HepG2 (cell line): ENCODE data around the gene PLVAP. TPM values are rescaled to one million over a fixed set of nuclear protein-coding genes. Genes with fewer than 3 reads are reported as not detected.

ENCODE experiments used
- ATAC-seq: fragments of 200-7000 bp; cut with Tn5 transposase; 3 replicates; pipeline ENCODE4 v1.9.1; 2020; ENCODE audit warnings: mild to moderate bottlenecking, moderate library complexity
- BruUV-seq: library from RNA; stranded (reverse); fragments of 400-500 nt; replicated peaks from 2 replicates; lab custom pipeline; 2021; lab: Mats Ljungman, UMichigan
- CTCF ChIA-PET: fragments of 300-600 bp; formaldehyde crosslinking; extraction: SDS; loops from one replicate; lab custom pipeline; 2021; ENCODE audit warnings: low total read pairs, inconsistent platforms, low intra/inter-chr PET ratio; lab: Yijun Ruan, JAX
- POLR2A ChIA-PET: fragments of 350-600 bp; sonication (Branson Sonifier 250); formaldehyde crosslinking; loops from one replicate; lab custom pipeline; 2020; ENCODE audit warnings: antibody characterized with exemption, inconsistent platforms; lab: Yijun Ruan, JAX
- DNase-seq: peaks from one replicate; pipeline ENCODE4 v3.0.0-alpha.2; 2015; ENCODE audit warnings: low spot score
- FAIRE-seq: peaks from 3 replicates; lab custom pipeline; 2011; peaks lifted over from hg19 to GRCh38; lab: Jason Lieb, UNC
- H2AFZ ChIP-seq: one replicate; pipeline ENCODE4 v1.6.1; 2011; ENCODE audit warnings: low read length, inconsistent platforms
- H3K27ac ChIP-seq: fragments of 300-600 bp; 3 replicates; pipeline ENCODE4 v1.8.0; 2011; ENCODE audit warnings: mixed run types, mild to moderate bottlenecking, mixed read lengths, low read length, inconsistent platforms; ENCODE audit not compliant: insufficient read depth; ENCODE audit errors: extremely low read length
- H3K27me3 ChIP-seq, 2 experiments: fragments of 200-600 bp in 1 of 2; 2 replicates in 1 of 2; 3 replicates in 1 of 2; pipeline versions ENCODE4 v1.6.0 to v1.8.0; 2011; ENCODE audit warnings: low read length in 2 of 2, mild to moderate bottlenecking in 2 of 2, moderate library complexity in 2 of 2, inconsistent platforms in 1 of 2; ENCODE audit not compliant: insufficient read depth in 2 of 2, control insufficient read depth in 1 of 2
- H3K36me3 ChIP-seq, 2 experiments: fragments of 200-600 bp in 1 of 2; replicated peaks in 1 of 2; 2 replicates in 1 of 2; 3 replicates in 1 of 2; pipeline versions ENCODE4 v1.5.1 to v1.8.0; 2011; ENCODE audit warnings: low read length in 2 of 2, inconsistent platforms in 1 of 2; ENCODE audit not compliant: insufficient read depth in 2 of 2, control insufficient read depth in 1 of 2
- H3K4me1 ChIP-seq: 2 replicates; pipeline ENCODE4 v1.5.1; 2012; ENCODE audit warnings: low read length, inconsistent platforms; ENCODE audit not compliant: insufficient read depth
- H3K4me2 ChIP-seq: 2 replicates; pipeline ENCODE4 v1.6.0; 2011; ENCODE audit warnings: low read depth, low read length, inconsistent platforms
- H3K4me3 ChIP-seq, 3 experiments: fragments of 200-600 bp in 1 of 3; sonication (generic), shearing (Covaris generic) in 1 of 3; replicated peaks in 1 of 3; 2 replicates each; pipeline ENCODE4 v1.5.1; 2011 to 2016; ENCODE audit warnings: low read length in 3 of 3, inconsistent platforms in 2 of 3, low read depth in 2 of 3, mild to moderate bottlenecking in 2 of 3, control low read depth in 1 of 3, mixed read lengths in 1 of 3; ENCODE audit not compliant: insufficient read depth in 1 of 3
- H3K79me2 ChIP-seq: one replicate; pipeline ENCODE4 v1.6.1; 2011; ENCODE audit warnings: low read length, inconsistent platforms; ENCODE audit not compliant: insufficient read depth
- H3K9ac ChIP-seq: 2 replicates; pipeline ENCODE4 v1.6.0; 2011; ENCODE audit warnings: mild to moderate bottlenecking, low read depth, low read length, inconsistent platforms; ENCODE audit not compliant: insufficient read depth
- H3K9me3 ChIP-seq: 2 replicates; pipeline ENCODE4 v1.5.1; 2012; ENCODE audit warnings: mild to moderate bottlenecking, low read length
- H4K20me1 ChIP-seq: 2 replicates; pipeline ENCODE4 v1.6.0; 2011; ENCODE audit warnings: inconsistent platforms, mild to moderate bottlenecking, low read length, moderate library complexity; ENCODE audit not compliant: insufficient read depth
- ATAD3A ChIP-seq: sonication (generic); formaldehyde crosslinking; IDR thresholded peaks from 2 replicates; pipeline ENCODE4 v1.4.0; 2020; ENCODE audit warnings: missing genetic modification reagents
- CEBPB ChIP-seq: IDR thresholded peaks from 2 replicates; pipeline ENCODE4 v1.6.1; 2011; ENCODE audit warnings: low read depth, low read length, improper control_type of control experiment, borderline replicate concordance
- HNF4G ChIP-seq, 2 experiments: sonication (generic) in 1 of 2; formaldehyde crosslinking in 1 of 2; IDR thresholded peaks; 2 replicates each; pipeline versions ENCODE4 v1.4.0 to v1.6.1; 2011 to 2020; ENCODE audit warnings: borderline replicate concordance in 2 of 2, low read depth in 2 of 2, mild to moderate bottlenecking in 2 of 2, low read length in 1 of 2, missing genetic modification reagents in 1 of 2, moderate library complexity in 1 of 2
- MZF1 ChIP-seq: sonication (generic); formaldehyde crosslinking; IDR thresholded peaks from 2 replicates; pipeline ENCODE4 v1.8.1; 2023; ENCODE audit warnings: mild to moderate bottlenecking, missing genetic modification reagents, borderline replicate concordance
- PPARG ChIP-seq: conservative IDR thresholded peaks from 2 replicates; pipeline ENCODE4 v1.6.1; 2016; ENCODE audit warnings: missing biosample characterization, missing genetic modification reagents
- RARA ChIP-seq: IDR thresholded peaks from 2 replicates; pipeline ENCODE4 v1.6.1; 2016; ENCODE audit warnings: missing genetic modification reagents, missing compliant biosample characterization
- SATB2 ChIP-seq: sonication (generic); formaldehyde crosslinking; IDR thresholded peaks from 2 replicates; pipeline ENCODE4 v1.5.0; 2020; ENCODE audit warnings: missing genetic modification reagents
- SMAD1 ChIP-seq: sonication (generic); formaldehyde crosslinking; IDR thresholded peaks from 2 replicates; pipeline ENCODE4 v1.4.0; 2020; ENCODE audit warnings: missing genetic modification reagents, low read depth, mild to moderate bottlenecking, borderline replicate concordance
- SMC3 ChIP-seq: IDR thresholded peaks from 2 replicates; pipeline ENCODE4 v1.6.1; 2011; ENCODE audit warnings: low read length, improper control_type of control experiment
- TMF1 ChIP-seq: sonication (generic); formaldehyde crosslinking; IDR thresholded peaks from 2 replicates; pipeline ENCODE4 v1.8.1; 2022; ENCODE audit warnings: low read depth, missing genetic modification reagents
- ZFAT ChIP-seq: sonication (generic); formaldehyde crosslinking; conservative IDR thresholded peaks from 2 replicates; pipeline ENCODE4 v1.8.1; 2023; ENCODE audit warnings: missing genetic modification reagents, inconsistent platforms
- ZFP91 ChIP-seq: sonication (generic); formaldehyde crosslinking; IDR thresholded peaks from 2 replicates; pipeline ENCODE4 v1.9.0; 2022; ENCODE audit warnings: missing genetic modification reagents, mild to moderate bottlenecking, borderline replicate concordance
- ZNF101 ChIP-seq: sonication (generic); formaldehyde crosslinking; IDR thresholded peaks from 2 replicates; pipeline ENCODE4 v1.4.0; 2020; ENCODE audit warnings: mild to moderate bottlenecking, low read depth, missing genetic modification reagents, borderline replicate concordance
- ZNF17 ChIP-seq: sonication (generic); formaldehyde crosslinking; IDR thresholded peaks from 2 replicates; pipeline ENCODE4 v1.5.0; 2020; ENCODE audit warnings: mild to moderate bottlenecking, missing genetic modification reagents
- ZNF329 ChIP-seq: sonication (generic); formaldehyde crosslinking; IDR thresholded peaks from 2 replicates; pipeline ENCODE4 v1.9.0; 2021; ENCODE audit warnings: low read depth, mild to moderate bottlenecking, missing genetic modification reagents
- ZNF484 ChIP-seq: sonication (generic); formaldehyde crosslinking; IDR thresholded peaks from 2 replicates; pipeline ENCODE4 v1.5.1; 2020; ENCODE audit warnings: mild to moderate bottlenecking, low read depth, missing genetic modification reagents, borderline replicate concordance
- ZNF546 ChIP-seq: sonication (generic); formaldehyde crosslinking; conservative IDR thresholded peaks from 2 replicates; pipeline ENCODE4 v1.8.1; 2023; ENCODE audit warnings: mild to moderate bottlenecking, missing genetic modification reagents
- ZNF768 ChIP-seq: sonication (generic); formaldehyde crosslinking; IDR thresholded peaks from 2 replicates; pipeline ENCODE4 v1.4.0; 2020; ENCODE audit warnings: missing genetic modification reagents
- ZNF790 ChIP-seq: sonication (generic); formaldehyde crosslinking; IDR thresholded peaks from 2 replicates; pipeline ENCODE4 v1.8.0; 2022; ENCODE audit warnings: missing genetic modification reagents, mild to moderate bottlenecking, borderline replicate concordance
- WGBS: methylation state at CpG from one replicate; pipeline ENCODE4 v1.1.6; 2017; ENCODE audit warnings: low lambda C conversion rate; 5-methylcytosine and 5-hydroxymethylcytosine counted together
- in situ Hi-C: cut with HindIII; loops from 2 replicates; pipeline ENCODE4 v1.10.0; 2017; ENCODE audit warnings: low pct_unique_long_range_greater_than_20kb; ENCODE audit not compliant: extremely low pct_ligation_motif_present
- intact Hi-C: fragments of 100-400 bp; cut with micrococcal nuclease; formaldehyde crosslinking; loops from one replicate; pipeline ENCODE4 v1.10.0; 2022; ENCODE audit not compliant: unreplicated experiment
- polyA plus RNA-seq, 8 experiments: library from polyadenylated mRNA; depleted of rRNA in 3 of 8; stranded (reverse) in 7 of 8; unstranded in 1 of 8; fragments of >200 nt; fragmentation: Illumina TruSeq in 4 of 8; extraction: Trizol in 4 of 8; gene quantifications; 2 replicates each; pipeline versions ENCODE4 v1.2.1 to v1.2.3, GENCODE V29; 2011 to 2016; ENCODE audit warnings: low read depth in 4 of 8, missing spikeins in 1 of 8, mixed read lengths in 1 of 8; ENCODE audit not compliant: insufficient read depth in 1 of 8
- total RNA-seq, 5 experiments: library from RNA; depleted of rRNA; stranded (reverse); fragments of >200 nt; fragmentation: Illumina TruSeq; extraction: Trizol; gene quantifications; 2 replicates each; pipeline ENCODE4 v1.2.3, GENCODE V29; 2016; ENCODE audit warnings: low read depth in 1 of 5

Gene PLVAP
- total and polyA plus RNA-seq, 2 of the 13 experiments (the other 11 are each of a cell fraction or from before 2014, with no cell fraction given): 0.26 TPM; not detected in 1

DNA sequence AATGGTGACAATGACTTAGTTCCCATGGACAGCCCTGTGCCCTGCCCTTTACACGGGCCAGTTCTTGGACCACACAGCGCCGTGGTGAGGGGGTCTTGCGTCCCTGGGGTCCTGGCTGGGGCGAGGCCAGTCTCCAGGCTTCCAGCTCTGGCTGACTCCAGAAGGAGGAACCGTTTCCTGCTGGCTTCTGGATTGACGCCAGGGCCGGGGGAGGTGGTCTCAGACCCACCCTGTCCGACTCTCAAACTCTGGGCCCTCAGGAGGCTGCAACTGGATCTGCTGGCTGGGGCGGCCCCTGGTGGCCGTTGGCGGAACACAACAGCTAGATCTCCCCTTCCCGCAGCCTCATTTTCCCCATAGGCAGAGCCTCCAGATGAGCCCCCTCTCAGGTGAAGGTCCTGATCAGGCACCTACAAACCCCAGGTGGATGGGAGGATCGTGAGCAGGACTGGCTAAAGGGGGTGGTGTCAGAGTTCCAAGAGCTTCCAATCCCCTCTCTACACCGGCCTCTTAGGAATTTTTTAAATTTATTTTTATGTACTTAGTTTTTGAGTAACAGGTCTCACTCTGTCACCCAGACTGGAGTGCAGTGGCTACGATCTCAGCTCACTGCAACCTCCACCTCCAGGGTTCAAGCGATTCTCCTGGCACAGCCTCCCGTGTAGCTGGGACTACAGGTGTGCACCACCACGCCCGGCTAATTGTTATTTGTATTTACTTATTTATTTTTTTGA, 8.9 kb upstream of the PLVAP start:
- intact Hi-C loops (loop anchor here (1.0 to 5.0 kb wide), 2 partner anchors 40 to 319 kb away; no protein-coding TSS in a partner anchor), in situ Hi-C loops (loop anchor here (5.0 kb wide), 1 partner anchor 39 kb away; no protein-coding TSS in a partner anchor)
- Histone ChIP-seq H3K27me3 (peaks cover 0 to 1% of the 10 kb centered on the region in 2 experiments; a peak in 1 of 5 replicates), H3K79me2 (no peaks in the 10 kb centered on the region), H2AFZ (no peak overlapping the region), H3K9me3 (peaks cover 10% of the 10 kb centered on the region), H3K9ac (no peak overlapping the region), H3K36me3 (no peaks in the 10 kb centered on the region), H3K4me1 (peaks cover 13% of the 10 kb centered on the region), H3K27ac (no peak overlapping the region), H3K4me2 (no peak overlapping the region), H3K4me3 (no peak overlapping the region), H4K20me1 (no peaks in the 10 kb centered on the region)
- no peak for FAIRE-seq
- WGBS: 48% methylated on average over 7 of the region's 20 CpGs
- peak; percentile 68 for ATAC-seq
- CTCF ChIA-PET: interaction anchor here (5.5 kb wide), 1 partner anchor 39 kb away, joined by 49 read pairs; no protein-coding TSS in a partner anchor
- POLR2A ChIA-PET: interaction anchor here (1.0 kb wide), 1 partner anchor 20 kb away, joined by 6 read pairs; the partner anchor contains the start of gene BST2
- peak; percentile 41 for DNase-seq
- BruUV-seq: no TSS peak
- TF ChIP-seq SMAD1 (CRISPR knock-in tag): no peak
- TF ChIP-seq SATB2: no peak
- no peak for TF ChIP-seq ZNF546 (CRISPR knock-in tag)
- no peak for TF ChIP-seq ZNF484
- TF ChIP-seq ZNF17: no peak
- TF ChIP-seq SMC3: peak; percentile 46; the same call in 1 of the 2 replicates
- no peak for TF ChIP-seq ZNF790
- no peak for TF ChIP-seq ZNF329 (CRISPR knock-in tag)
- TF ChIP-seq MZF1: no peak
- TF ChIP-seq PPARG (CRISPR knock-in tag): no peak
- TF ChIP-seq ZFP91 (CRISPR knock-in tag): peak; percentile 41; the same call in 1 of the 2 replicates
- no peak for TF ChIP-seq TMF1 (CRISPR knock-in tag)
- no peak for TF ChIP-seq ZNF101 (CRISPR knock-in tag)
- TF ChIP-seq ZNF768: peak; percentile 39; the same call in 1 of the 2 replicates
- TF ChIP-seq CEBPB: no peak
- TF ChIP-seq ZFAT (CRISPR knock-in tag): no peak
- no peak for TF ChIP-seq RARA
- no peak for TF ChIP-seq HNF4G (IDR thresholded peaks at IDR 0.05; ENCODE audit: borderline replicate concordance, low read depth, low read length)
- no peak for TF ChIP-seq HNF4G (CRISPR knock-in tag; IDR thresholded peaks at IDR 0.05; ENCODE audit: borderline replicate concordance, low read depth)
- TF ChIP-seq ATAD3A (CRISPR knock-in tag): no peak
